Measurements from ENCODE around the gene AGBL1.

Gene AGBL1

GRCh38 chr15:86311568-86312280, 232.1 kb downstream of the AGBL1 start:
- DNase-seq (ENCODE audit: low read depth), result no peak
- TF ChIP-seq CTCF (IDR thresholded peaks at IDR 0.05; ENCODE audit: low read depth, low read length, missing control alignments), result no peak
- no peak overlapping the region for H3K4me3 ChIP-seq (ENCODE audit: low read depth, low read length)

GRCh38 chr15:86312486-86312885, 232.8 kb downstream of the AGBL1 start:
- H3K4me3 ChIP-seq (ENCODE audit: low read depth, low read length), result no peak overlapping the region
- DNase-seq (ENCODE audit: low read depth), result no peak
- TF ChIP-seq CTCF (IDR thresholded peaks at IDR 0.05; ENCODE audit: low read depth, low read length, missing control alignments), result no peak

- TF ChIP-seq CTCF (IDR thresholded peaks at IDR 0.05; ENCODE audit: low read depth, low read length, missing control alignments), result no peak
- H3K4me3 ChIP-seq (ENCODE audit: low read depth, low read length), result no peak overlapping the region
- DNase-seq (ENCODE audit: low read depth), result no peak
These were observed 236.5 kb downstream of the AGBL1 start for GRCh38 chr15:86316216-86316615.

GRCh38 chr15:86316726-86317383, 237.2 kb downstream of the AGBL1 start:
- H3K4me3 ChIP-seq (ENCODE audit: low read depth, low read length), result no peak overlapping the region
- TF ChIP-seq CTCF (IDR thresholded peaks at IDR 0.05; ENCODE audit: low read depth, low read length, missing control alignments), result no peak
- DNase-seq (ENCODE audit: low read depth), result no peak

- H3K4me3 ChIP-seq (ENCODE audit: low read depth, low read length), result no peak overlapping the region
- TF ChIP-seq CTCF (IDR thresholded peaks at IDR 0.05; ENCODE audit: low read depth, low read length, missing control alignments), result no peak
- DNase-seq (ENCODE audit: low read depth), result no peak
These were observed 237.7 kb downstream of the AGBL1 start for GRCh38 chr15:86317384-86317740.

- no peak for DNase-seq (ENCODE audit: low read depth)
- no peak overlapping the region for H3K4me3 ChIP-seq (ENCODE audit: low read depth, low read length)
- TF ChIP-seq CTCF (IDR thresholded peaks at IDR 0.05; ENCODE audit: low read depth, low read length, missing control alignments), result no peak
These were observed 243.0 kb downstream of the AGBL1 start for GRCh38 chr15:86322629-86323028.

Data from GM12864 (cell line).